Measurements from ENCODE around the gene ARID3A.
"Not testable (repeated sequence)": the region's sequence is repeated elsewhere in the genome, so short reads cannot be mapped to it uniquely, and the experiment has no call there.

Gene ARID3A

DNA sequence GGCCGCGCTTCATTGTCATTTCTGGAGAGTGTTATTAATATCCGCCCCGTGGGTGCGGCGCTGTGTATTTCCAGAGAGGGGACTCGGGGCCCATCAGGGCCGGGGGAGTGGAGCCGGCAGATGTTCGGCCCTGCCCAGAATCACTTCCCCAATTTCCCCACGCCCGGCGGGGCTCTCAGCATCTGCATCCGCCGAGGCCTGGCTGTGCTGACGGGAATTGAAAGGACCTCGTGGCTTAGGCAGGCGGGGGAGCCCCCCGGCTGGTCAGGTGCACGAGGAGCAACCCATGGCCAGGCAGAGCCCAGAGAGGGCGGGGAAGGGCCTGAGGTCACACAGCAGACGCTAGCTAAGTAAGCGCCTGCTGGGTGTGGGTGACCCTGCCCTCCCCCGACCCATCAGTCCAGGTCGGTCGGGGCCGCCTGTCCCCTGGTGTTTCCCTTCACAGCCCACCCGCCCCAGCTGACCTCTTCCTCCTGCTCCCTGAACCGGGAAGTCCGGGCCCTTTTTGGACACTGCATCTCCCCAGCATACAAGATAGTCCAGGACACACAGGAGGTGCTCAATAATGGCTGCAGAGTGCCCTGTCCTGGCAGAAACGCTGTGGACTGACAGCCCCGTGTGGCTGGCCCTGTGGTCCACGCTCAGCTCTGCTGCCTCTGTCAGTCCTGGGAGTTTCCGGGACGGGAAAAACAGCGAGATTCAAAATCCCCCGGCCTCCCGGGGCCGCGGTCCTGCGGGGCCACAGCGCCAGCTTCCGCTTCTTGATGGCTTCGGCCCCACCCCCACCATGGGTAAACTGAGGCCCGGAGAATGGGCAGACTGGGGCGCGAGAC, 22.1 kb downstream of the ARID3A start:
- DNase-seq: peak; percentile 37 to 81

DNA sequence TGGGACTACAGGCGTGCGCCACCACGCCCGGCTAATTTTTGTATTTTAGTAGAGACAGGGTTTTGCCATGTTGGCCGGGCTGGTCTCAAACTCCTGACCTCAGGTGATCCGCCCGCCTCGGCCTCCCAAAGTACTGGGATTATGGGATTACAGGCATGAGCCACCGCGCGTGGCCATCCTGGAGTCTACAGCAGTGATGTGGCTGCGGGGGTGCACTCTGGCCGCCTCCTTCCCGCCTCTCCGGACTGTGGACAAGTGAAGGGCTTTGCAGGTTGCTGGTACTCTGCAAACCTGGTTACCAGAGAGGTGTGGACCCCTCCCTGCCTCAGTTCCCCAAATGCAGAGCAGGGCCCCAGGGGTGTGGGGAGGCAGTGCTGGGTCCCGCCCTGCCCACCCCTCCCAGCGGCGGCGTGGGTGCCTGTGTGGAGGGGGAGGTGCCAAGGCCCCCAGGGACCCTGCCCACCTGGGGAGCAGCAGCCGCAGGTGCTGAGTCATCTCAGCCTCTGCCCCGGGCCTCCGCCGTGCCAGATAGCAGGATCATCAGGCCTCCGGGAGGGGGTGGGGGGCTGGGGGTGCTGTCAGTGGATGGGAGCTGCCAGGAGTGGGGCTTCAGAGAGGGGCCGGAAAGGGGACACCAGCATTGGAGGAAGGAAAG, 23.1 kb downstream of the ARID3A start:
- no peak for DNase-seq

DNA sequence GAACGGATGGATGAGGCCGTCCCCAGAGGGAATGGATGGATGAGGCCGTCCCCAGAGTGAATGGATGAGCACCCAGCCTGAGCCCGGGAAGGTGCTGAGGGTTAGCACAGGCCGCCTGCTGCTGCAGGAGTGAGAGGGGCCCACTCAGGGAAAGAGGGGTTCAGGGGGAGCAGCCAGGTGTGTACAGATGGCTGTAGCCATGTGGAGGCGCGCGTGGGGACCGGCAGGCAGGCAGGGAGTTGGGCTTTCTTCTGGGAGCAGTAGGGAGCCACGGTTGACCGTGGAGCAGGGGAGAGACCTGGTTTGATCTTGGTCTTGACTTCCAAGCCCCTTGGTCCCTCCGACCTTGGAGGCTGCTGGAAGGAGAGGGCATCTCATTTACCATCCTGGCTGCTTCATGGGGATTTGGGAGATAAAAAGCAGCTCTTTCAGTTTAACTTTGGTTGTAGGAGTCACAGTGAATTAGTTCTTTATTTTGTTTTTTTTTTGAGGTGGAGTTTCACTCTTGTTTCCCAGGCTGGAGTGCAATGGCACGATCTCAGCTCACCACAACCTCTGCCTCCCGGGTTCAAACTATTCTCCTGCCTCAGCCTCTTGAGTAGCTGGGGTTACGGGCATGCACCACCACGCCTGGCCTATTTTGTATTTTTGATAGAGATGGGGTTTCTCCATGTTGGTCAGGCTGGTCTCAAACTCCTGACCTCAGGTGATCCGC, 24.7 kb downstream of the ARID3A start:
- DNase-seq: no peak

DNA sequence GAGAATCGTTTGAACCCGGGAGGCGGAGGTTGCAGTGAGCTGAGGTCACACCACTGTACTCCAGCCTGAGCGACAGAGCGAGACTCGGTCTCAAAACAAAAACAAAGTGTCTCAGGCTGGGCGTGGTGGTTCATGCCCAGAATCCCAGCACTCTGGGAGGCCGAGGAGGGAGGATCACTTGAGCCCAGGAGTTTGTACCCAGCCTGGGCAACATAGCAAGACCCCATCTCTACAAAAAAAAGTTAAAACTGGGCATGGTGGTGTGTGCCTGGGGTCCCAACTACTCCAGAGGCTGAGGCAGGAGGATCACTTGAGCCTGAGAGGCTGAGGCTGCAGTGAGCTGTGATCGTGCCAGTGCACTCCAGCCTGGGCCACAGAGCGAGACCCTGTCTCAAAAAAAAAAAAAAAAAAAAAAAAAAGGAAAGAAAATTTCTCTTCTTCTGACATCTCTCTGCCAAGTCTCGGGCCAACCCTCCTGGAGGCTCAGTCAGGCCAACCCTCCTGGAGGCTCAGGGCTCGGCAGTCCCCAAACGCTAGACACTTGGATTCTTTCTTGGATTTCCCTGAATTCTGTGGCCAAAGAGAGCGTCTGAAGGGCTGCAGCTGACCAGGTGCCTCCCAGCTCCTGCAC, 26.3 kb downstream of the ARID3A start:
- DNase-seq: no peak

DNA sequence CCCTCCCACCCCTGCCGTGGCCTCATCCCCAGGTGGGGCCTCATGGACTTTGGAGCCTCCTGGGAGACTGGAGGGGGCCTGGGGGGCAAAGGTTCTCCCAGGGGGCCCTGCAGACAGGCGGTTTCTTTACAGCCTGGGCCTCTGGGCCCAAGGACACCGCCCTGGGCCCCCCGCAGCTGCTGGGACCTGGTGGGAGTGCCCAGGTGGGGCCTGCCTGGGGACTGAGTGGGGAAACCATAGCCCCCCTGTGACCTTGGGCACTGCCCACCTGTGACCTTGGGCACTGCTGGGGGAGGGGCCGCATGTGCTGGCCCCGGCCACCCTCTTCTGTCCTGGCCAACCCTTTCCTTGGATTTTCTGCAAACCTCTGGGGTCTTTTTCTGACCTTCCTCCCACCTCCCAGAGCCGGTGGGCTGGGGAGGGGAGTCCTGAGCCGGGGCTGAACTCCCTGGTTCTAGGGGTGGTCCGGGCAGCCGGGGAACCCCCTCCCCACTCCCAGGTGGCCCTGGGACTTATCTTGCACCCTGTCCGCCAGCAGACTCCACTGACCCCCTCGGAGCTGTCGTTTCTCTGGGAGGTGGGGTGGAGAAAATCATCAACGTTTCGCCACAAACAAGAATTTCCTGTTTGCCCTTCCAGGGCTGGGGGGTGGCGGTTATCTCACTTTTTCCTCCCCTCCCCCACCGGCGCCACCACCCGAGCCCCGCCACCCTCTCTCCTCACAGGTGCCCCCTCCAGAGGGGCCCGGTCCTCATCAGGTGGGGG, 27.0 kb downstream of the ARID3A start:
- peak in 1 of 2 donors; percentile 28 for DNase-seq

DNA sequence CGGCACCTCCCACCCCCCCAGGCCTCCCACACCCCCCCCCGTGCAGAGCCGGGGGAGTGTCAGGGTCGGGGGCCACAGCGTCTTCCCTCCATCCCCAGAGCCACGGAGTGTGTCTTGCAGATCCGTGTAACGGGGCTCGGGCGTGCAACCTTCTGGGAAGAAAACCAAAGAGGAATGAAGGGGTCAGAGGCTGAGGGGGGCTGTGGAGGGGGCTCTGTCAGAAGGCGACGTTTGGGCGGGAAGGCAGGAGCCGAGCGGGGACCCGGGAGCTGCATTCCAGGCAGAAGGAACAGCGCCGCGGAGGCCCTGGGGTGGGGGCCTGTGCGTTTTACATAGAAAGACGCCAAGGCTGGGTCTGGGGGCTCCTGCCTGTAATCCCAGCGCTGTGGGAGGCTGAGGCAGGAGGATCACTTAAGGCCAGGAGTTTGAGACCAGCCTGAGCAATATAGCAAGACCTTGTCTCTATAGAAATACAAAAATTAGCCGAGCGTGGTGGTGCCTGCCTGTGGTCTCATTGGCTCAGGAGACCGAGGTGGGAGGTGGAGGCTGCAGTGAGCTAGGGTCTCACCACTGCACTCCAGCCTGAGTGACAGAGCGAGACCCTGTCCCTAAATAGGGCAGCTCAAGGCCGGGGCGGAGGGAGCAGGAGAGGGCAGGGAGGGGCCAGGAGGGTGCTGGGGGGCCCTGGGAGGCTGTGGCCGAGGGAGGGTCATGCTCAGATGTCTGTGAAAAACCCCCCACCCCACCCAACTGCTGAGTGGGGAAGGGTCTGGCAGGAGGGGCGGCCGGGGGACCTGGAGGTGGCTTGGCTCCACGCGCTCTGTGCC, 27.8 kb downstream of the ARID3A start:
- no peak for DNase-seq

DNA sequence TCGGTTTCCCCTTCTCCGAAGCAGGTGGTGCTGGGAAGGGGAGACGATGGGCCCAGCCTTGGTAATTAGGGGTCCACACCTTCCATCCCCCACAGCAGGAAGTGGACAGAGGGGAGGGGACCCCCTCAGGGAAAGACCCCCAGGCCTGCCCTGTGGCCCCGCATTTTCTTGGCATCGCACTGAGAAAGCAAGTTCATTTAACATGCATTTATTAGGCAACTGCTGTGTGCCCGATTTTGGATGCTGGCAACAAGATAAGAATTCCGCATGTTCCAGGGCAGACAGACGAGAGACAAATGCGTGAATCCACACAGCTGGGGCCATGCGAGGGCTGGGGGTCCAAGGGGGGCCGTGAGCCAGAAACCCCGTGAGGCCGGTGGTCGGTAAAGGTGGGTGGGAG, 28.4 kb downstream of the ARID3A start:
- no peak for DNase-seq

DNA sequence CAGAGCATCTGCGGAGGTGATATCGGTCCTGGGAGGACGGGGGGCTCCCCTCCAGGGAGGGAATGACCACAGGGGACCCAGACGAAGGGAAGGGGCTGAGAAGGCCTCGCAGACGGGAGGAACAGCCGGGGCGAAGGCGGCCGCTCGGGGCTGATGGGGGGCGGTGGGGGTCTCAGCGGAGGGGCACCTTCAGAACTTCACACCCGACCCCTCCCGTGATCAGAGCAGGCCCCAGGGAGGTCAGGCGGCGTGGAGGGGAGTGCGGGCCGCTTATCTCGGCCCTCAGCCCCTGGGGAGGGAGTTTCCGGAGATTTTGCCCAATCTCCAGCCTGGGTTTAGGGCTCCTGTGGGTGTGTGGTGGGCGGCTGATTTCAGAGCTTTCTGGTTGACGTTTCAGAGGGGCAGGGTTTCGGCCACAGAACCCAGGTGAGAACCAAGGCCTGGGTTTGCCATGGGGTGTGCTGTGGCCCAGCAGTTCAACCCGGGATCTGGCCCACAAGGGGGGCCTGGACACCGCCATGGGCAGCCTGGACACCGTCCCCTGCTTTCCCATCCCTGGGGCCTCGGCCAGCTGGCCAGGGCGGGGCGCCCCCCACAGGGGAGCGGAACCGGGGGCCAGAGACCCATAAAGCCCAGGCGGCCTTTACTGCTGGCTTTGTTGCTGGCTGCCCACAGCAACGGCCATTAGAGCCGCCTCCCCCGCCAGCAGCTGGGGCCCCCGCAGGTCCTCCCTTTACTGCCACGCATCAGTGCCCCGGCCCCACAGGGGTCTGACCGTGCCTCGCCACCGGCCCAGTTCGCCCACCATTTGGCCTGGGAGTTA, 29.0 kb downstream of the ARID3A start:
- DNase-seq: no peak

DNA sequence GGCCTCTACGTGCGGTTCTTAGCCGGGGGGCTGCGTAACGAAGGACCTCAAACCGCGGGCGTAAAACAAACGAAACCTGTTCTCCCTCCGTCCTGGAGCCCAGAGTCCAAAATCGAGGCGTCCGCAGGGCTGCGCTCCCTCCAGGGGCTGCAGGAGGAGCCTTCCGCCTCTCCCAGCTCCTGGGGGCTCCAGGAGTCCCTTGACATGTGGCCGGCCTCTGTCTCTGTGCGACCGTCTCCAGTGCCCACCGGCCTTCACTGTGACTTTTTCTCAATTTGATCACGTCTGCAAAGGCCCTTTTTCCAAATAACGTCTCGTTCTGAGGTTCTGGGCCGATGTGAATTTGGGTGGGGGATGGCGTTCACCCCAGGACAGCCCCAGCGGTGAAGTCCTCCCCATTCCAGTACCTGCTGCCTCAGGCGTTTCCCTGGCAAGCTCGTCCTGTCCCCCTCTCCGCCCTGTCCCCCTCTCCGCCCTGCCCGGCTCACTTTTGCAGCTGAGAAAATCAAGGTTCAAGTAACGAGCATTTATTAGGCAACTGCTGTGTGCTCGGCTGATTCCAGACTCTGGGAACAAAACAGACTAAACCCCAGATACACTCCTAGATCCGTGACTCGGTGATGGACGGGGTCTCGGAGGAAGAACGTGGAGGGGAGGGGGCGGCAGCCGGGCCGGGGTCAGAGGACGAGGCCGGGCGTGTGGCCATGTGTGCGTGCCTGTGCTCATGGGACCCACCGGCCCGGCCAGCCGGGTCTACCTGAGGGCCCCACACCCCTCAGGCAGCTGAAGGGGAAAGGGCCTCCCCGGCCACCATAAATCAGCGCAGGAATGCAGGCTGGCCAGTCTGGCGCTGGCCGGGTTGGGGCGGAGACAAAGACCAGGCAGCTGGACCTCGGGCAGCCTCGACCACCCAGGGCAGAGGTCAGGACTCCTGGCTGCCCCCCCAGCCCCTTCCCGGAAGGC, 30.2 kb downstream of the ARID3A start:
- DNase-seq: no peak

DNA sequence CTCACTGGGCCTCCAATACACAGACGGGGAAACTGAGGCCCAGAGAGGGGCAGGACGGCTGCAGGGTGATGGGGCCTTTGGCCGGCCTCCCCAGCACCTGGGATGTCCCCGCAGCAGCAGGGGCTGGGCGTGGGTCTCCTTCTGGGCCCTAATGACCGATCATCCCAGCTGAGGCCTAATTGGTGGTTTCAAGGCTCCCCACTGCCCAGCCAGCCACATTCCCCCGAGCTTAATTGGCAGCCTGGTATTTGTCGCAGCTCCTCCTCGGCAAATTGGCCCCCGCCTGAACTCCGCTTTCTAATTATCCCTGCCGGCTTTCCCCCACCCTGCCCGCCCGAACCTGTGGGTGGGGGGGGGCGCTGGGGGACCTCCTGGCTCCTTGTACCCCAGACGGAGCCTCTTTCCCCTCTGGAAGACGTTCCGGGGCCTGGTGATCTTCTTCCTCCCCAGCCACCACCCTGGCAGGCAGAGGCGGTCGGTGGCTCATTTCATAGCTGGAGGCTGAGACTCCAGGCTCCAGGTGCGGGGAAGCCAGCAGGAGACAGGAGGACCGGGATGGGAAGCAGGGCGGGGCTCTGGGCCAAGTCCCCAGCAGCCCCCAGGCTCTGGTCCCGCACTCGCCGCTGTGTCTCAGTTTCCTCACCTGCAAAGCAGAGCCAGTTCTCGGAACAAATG, 31.1 kb downstream of the ARID3A start:
- DNase-seq: no peak

DNA sequence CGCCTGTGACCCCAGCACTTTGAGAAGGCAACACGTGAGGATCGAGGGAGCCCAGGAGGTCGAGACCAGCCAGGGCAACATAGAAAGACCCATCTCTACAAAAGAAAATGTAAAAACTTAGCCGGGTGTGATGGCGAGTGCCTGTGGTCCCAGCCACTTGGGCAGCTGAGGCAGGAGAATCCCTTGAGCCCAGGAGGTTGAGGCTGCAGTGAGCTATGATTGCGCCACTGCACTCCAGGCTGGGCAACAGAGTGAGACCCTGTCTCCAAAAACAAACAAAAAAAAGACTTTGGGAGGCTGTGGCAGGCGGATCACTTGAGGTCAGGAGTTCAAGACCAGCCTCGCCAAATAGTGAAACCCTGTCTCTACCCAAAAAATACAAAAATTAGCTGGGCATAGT, 31.7 kb downstream of the ARID3A start:
- DNase-seq: not testable (repeated sequence)

DNA sequence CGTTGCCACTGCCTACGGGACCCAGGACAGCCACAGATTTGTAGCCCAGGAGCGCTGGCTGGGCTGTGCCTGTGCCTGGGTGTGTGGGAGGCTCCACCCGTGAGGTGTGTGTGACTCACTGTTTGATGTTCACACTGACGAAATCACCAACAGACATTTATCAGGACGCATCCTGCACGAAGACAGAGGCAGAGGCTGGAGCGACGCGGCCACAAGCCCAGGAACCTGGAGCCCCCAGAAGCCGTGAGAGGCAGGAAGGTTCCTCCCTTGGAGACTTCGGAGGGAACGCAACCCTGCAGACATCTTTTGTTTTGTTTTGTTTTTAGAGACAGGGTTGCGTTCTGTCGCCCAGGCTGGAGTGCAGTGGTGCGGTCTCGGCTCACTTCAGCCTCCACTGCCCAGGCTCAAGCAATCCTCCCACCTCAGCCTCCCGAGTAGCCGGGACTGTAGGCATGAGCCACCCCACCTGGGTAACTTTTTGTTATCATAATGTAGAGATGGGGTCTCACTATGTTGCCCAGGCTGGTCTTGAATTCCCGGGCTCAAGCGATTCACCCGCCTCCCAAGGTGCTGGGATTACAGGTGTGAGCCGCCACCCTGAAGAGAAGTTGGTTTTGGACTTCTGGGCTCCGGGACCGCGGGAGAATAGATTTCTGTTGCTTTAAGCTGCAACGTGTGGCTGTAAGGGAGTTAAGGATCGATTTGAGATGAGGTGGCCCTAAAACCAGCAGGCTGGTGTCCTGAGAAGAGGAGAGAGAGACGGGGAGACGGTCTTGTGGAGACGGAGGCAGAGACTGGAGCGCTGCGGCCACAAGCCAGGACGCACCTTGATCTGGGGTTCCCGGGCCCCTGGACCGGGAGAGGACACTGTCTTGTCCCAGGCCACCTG, 33.4 kb downstream of the ARID3A start:
- no peak for DNase-seq

DNA sequence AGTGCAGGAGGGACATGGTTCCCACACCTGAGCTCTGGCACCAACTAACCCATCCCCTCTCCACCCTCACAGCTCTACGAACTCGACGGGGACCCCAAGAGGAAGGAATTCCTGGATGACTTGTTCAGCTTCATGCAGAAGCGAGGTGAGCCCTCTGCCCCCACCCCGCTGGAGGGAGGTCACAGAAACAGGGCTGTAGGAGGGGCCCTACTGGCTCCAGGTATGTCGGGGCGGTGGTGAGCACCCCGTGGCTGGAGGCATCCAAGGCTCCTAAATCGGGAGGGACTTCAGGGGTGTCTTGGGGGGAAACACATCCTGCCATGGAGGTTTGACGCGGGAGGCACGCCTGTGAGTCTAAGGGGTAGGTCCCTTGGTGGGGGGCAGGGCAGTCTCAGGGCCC, 34.2 kb downstream of the ARID3A start:
- no peak for DNase-seq

DNA sequence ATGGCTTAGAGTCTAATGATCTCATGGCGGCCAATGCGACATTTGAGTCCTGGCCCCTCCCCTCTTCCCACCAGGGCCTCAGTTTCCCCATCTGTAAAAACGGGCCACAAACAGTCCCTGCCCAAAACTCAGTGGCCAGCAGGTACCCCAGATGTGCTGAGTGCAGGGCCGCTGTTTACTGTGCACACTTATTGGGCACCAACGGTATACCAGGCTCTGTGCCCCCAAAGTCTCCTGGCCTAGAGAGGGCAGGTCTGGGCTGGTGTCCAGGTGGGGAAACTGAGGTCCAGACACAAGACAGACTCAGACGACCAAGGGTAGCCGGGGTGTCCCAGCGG, 34.7 kb downstream of the ARID3A start:
- no peak for DNase-seq

DNA sequence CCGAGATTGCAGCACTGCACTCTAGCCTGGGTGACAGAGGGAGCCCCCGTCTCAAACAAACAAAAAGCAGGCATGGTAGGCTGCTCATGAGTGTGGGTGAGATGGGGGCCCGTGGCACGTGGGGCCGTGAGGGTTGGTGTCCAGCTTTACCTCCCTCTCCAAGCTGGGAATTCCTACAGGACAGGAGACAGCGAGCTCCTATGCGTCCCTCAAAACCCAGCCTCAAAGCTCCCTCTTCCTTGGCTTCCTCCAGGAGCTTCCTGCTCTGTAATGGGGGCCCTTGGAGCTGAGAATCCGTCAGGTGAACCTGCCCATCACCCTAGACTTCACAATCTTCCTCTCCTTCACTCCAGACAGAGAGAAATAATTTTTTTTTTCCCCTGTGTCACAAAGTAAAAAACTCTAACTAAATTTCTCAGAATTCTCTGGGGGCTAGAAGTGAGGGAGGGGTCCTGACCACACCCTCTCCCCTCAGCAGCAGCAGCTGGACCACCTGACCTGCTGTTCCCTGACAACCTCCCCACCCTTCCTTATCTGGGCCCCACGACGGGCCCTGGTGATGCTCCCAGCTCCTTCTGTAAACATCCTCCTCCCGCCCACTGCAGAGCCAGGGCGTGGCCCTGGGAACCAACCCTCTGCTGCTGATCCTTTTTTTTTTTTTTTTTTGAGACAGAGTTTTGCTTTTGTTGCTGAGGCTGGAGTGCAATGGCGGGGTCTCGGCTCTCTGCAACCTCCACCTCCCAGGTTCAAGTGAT, 36.2 kb downstream of the ARID3A start:
- no peak for DNase-seq

DNA sequence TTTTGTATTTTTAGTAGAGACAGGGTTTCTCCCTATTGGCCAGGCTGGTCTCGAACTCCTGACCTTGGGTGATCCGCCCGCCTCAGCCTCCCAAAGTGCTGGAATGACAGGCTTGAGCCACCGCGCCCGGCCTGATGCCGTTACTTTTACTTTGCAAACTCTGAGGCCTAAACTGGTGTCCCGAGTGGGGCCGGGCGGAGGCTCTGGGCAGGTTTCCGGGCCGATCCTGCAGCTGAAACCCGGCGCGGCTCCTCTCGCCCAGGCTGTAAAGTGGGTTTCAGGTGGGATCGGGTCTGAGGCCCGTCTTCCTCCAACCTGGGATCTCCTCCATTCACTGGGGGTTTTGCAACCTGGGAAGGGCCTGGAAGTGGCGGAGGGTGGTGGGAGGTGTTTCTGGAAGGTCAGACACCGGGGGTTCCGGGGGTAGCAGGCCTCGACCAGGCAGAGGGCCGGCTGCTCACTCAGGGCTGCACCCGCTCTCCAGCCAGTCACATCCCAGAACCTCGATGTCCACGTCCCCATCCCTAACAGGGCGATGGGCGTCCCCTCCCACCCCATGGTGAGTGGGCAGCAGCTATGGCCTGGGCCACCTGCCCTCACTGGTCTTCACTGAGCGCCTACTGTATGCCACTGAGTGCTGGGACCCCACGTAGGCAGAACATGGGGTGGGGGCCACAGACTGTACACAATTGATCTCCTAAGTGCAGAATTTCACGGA, 37.0 kb downstream of the ARID3A start:
- DNase-seq: no peak
